Measurements from ENCODE around the gene C3orf18.

GRCh38 chr3:50609071-50609762 lies 41.7 kb upstream of the C3orf18 start:
- no peak for TF ChIP-seq CTCF (IDR thresholded peaks at IDR 0.05; ENCODE audit: low read depth, low read length)
- TF ChIP-seq EZH2phosphoT487 (IDR thresholded peaks at IDR 0.05; ENCODE audit: low read depth) = no peak
